Esophagus squamous epithelium (tissue), 5 donors: ENCODE measurements around the gene ACRV1. TPM values are rescaled to one million over a fixed set of nuclear protein-coding genes. Genes with fewer than 3 reads are reported as not detected.

ENCODE experiments used
- DNase-seq: peaks from one replicate; lab custom pipeline; 2025; lab: John Stamatoyannopoulos, UW
- H3K27ac ChIP-seq, 4 donors: fragments of 200-600 bp; sonication (generic); one replicate each; pipeline ENCODE4 v1.5.1; 2016 to 2019; ENCODE audit warnings: mild to moderate bottlenecking in 1 of 4
- H3K27me3 ChIP-seq, 4 donors: fragments of 200-600 bp; sonication (generic); 1 replicate in 3 of 4; 2 replicates in 1 of 4; pipeline versions ENCODE4 v1.5.1 to v1.6.0; 2017 to 2021; ENCODE audit warnings: antibody characterized with exemption in 1 of 4
- H3K36me3 ChIP-seq, 3 donors: fragments of 200-600 bp; sonication (generic); one replicate each; pipeline ENCODE4 v1.5.1; 2016 to 2019
- H3K4me1 ChIP-seq, 3 donors: fragments of 200-600 bp; sonication (generic); one replicate each; pipeline ENCODE4 v1.5.1; 2017 to 2019
- H3K4me3 ChIP-seq, 4 donors: fragments of 200-600 bp; sonication (generic); 1 replicate in 3 of 4; 2 replicates in 1 of 4; pipeline ENCODE4 v1.5.1; 2016 to 2019; ENCODE audit warnings: mild to moderate bottlenecking in 2 of 4, moderate library complexity in 1 of 4
- H3K9me3 ChIP-seq, 3 donors: fragments of 200-600 bp; sonication (generic); one replicate each; pipeline ENCODE4 v1.5.1; 2016 to 2019
- POLR2A ChIP-seq, 4 donors: fragments of 450-650 bp; IDR thresholded peaks; one replicate each; pipeline ENCODE4 v1.6.1; 2017; ENCODE audit warnings: antibody characterized with exemption in 4 of 4, mild to moderate bottlenecking in 4 of 4, moderate library complexity in 3 of 4
- whole genome bisulfite sequencing, 2 donors: methylation state at CpG; one replicate each; pipeline ENCODE4 v1.1.5; 2018; 5-methylcytosine and 5-hydroxymethylcytosine counted together
- intact Hi-C: fragments of 100-400 bp; cut with DNase I; formaldehyde crosslinking; loops from one replicate; pipeline ENCODE4 v1.15.0; 2022
- total RNA-seq, 4 donors: library from RNA; depleted of rRNA; stranded (reverse); fragments of >200 nt; gene quantifications; one replicate each; pipeline ENCODE4 v1.1.0, GENCODE V29; 2016
- TF ChIP-seq, protein P1 (sequence below), 6 experiments: fragments of 450-650 bp in 4 of 6; fragments of 200-600 bp in 2 of 6; sonication (generic) in 2 of 6; IDR thresholded peaks; one replicate each; pipeline ENCODE4 v1.5.1; 2016 to 2019; ENCODE audit warnings: antibody characterized with exemption in 6 of 6, mild to moderate bottlenecking in 4 of 6, moderate library complexity in 4 of 6
- donor health status: DM: yes; HTN: yes; CAD: no.

ACRV1 gene
- total RNA-seq, 4 donors from 2014 or later: not detected

DNA sequence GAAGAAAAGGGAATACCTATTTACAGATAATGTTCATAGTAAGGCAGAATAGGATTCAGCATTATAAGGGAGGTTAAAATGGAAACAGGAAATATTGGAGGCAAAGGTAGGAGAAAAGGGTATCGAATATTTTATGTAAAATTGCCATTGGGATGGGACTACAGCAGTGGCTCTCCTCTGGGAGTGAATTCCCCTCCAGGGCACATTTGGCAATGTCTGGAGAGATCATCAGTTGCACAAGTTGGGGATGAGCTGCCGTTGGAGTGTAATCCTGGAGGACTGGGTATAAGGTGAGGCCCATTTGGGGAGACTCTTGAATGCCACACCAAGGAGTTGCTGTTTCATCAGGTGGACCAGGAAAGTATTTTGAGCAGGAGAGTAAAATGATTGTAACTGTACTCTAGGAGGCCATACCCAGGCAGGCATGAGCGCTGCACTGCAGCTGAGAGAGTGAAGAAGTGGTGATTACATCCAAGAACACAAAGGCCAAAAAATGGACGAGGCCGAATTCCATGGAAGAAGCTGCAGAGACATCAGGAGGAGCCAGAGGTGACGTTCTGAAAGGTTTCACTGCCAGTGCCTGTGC, 8.7 kb upstream of the ACRV1 start:
- no peak overlapping the region for H3K4me3 ChIP-seq
- no peak overlapping the region for H3K27ac ChIP-seq
- WGBS, 2 donors: 81 to 82% methylated on average over 6 of the region's 6 CpGs
- no peaks in the 10 kb centered on the region for H3K36me3 ChIP-seq
- DNase-seq: no peak
- no peaks in the 10 kb centered on the region for H3K27me3 ChIP-seq
- H3K9me3 ChIP-seq: no peaks in the 10 kb centered on the region
- intact Hi-C loops: no loop called here
- TF ChIP-seq, protein P1, sequence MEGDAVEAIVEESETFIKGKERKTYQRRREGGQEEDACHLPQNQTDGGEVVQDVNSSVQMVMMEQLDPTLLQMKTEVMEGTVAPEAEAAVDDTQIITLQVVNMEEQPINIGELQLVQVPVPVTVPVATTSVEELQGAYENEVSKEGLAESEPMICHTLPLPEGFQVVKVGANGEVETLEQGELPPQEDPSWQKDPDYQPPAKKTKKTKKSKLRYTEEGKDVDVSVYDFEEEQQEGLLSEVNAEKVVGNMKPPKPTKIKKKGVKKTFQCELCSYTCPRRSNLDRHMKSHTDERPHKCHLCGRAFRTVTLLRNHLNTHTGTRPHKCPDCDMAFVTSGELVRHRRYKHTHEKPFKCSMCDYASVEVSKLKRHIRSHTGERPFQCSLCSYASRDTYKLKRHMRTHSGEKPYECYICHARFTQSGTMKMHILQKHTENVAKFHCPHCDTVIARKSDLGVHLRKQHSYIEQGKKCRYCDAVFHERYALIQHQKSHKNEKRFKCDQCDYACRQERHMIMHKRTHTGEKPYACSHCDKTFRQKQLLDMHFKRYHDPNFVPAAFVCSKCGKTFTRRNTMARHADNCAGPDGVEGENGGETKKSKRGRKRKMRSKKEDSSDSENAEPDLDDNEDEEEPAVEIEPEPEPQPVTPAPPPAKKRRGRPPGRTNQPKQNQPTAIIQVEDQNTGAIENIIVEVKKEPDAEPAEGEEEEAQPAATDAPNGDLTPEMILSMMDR (IDR thresholded peaks at IDR 0.05): no peak
- no peak for TF ChIP-seq POLR2A (IDR thresholded peaks at IDR 0.05)
- H3K4me1 ChIP-seq: no peaks in the 10 kb centered on the region

DNA sequence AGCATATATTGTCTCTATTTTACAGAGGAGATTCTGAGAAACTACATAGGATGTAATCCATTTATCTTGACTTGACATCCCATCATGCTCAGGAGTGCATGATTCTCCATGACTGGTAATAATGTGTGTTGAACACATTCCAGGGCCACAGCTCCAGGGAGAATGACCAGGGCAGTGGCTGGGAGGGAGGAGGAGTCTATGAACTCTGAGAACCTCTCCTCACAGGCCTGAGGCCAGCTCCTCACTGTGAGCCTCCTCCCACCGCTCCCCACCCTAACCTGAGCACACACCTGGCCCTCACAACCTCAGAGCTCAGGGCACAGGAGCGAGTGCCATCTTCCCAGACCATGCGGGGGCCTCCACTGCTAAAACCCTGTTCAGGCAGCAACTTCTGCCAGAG, 8.0 kb upstream of the ACRV1 start:
- WGBS, 2 donors: 93% methylated on average over 2 of the region's 3 CpGs; no CpG with 5 or more reads in 1 of the 2 donors
- H3K36me3 ChIP-seq: no peaks in the 10 kb centered on the region
- H3K27ac ChIP-seq: no peak overlapping the region
- H3K27me3 ChIP-seq: no peaks in the 10 kb centered on the region
- DNase-seq: no peak
- H3K4me1 ChIP-seq: no peaks in the 10 kb centered on the region
- H3K4me3 ChIP-seq: no peak overlapping the region
- no peaks in the 10 kb centered on the region for H3K9me3 ChIP-seq
- intact Hi-C loops: no loop called here
- TF ChIP-seq, protein P1 (IDR thresholded peaks at IDR 0.05): no peak
- no peak for TF ChIP-seq POLR2A (IDR thresholded peaks at IDR 0.05)

DNA sequence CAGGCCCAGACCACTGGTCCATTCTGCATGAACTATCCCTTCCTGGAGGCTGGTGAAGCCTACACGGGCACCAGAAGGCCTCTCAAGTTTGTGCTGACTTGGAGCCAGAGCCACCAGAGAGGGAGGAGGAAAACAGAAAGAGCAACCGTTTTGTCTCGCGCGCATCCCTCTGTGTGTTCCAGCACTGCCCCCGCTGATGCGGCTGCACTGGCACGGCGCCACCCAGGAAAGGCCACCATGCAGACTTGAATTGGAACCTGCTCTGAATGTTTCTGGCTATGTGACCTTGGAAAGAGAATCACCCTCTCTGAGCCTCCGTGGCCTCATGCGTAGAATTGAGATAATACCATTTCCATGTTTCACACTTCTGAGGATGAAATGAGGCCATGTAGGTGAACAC, 7.4 kb upstream of the ACRV1 start:
- 90 to 97% methylated on average over 8 to 11 of the region's 11 CpGs for WGBS, 2 donors
- intact Hi-C loops: no loop called here
- Histone ChIP-seq H3K27ac (no peak overlapping the region), H3K4me3 (no peak overlapping the region), H3K27me3 (no peaks in the 10 kb centered on the region), H3K4me1 (no peaks in the 10 kb centered on the region), H3K9me3 (no peaks in the 10 kb centered on the region), H3K36me3 (no peaks in the 10 kb centered on the region)
- TF ChIP-seq, protein P1 (IDR thresholded peaks at IDR 0.05): no peak
- no peak for TF ChIP-seq POLR2A (IDR thresholded peaks at IDR 0.05)
- DNase-seq: no peak

DNA sequence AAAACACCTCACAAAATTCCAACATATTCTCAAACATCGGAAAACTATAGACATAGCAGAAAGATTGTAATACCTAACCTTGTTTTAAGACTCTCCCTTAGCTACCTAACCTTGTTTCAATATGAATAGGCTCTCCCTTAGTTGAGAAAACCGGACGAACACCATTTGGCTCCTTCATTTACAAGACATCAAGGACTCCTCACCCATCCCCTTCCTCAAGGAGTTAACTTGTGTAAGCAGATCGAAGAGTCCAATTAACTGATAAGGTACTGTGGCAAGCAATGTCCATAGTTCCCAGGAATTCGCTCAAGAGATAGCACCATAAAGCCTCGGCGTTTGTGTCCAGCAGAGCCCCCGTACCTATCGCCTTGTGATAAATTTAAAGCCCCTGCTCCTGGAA, 4.6 kb upstream of the ACRV1 start:
- intact Hi-C loops: no loop called here
- no peaks in the 10 kb centered on the region for H3K4me1 ChIP-seq
- no peaks in the 10 kb centered on the region for H3K9me3 ChIP-seq
- TF ChIP-seq POLR2A (IDR thresholded peaks at IDR 0.05): no peak
- TF ChIP-seq, protein P1 (IDR thresholded peaks at IDR 0.05): no peak
- 49 to 66% methylated on average over 9 of the region's 9 CpGs for WGBS, 2 donors
- H3K27me3 ChIP-seq: no peaks in the 10 kb centered on the region
- H3K27ac ChIP-seq: no peak overlapping the region
- H3K36me3 ChIP-seq: no peaks in the 10 kb centered on the region
- no peak for DNase-seq
- no peak overlapping the region for H3K4me3 ChIP-seq

DNA sequence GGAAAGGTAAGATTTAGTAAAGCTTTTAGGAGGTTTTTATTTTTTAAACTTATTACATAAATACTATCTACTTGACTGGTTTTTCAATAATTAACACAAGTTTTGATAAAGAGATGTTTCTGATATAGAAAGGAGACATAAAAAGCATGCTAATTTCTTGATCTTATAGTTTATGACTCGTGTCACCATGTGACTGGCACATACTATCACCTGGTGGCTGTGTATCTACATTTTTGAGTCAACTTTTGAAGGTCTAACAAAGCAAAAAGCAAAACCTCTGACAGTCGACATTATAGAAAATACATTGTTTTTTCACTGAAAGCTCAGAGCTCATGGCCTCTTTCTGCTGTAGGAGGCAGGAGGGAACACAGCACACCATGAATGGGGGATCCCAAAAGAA, 810 bp downstream of the ACRV1 start:
- no peak for DNase-seq
- H3K9me3 ChIP-seq: no peaks in the 10 kb centered on the region
- no peaks in the 10 kb centered on the region for H3K4me1 ChIP-seq
- no peaks in the 10 kb centered on the region for H3K27me3 ChIP-seq
- H3K4me3 ChIP-seq: no peak overlapping the region
- no peak for TF ChIP-seq POLR2A (IDR thresholded peaks at IDR 0.05)
- TF ChIP-seq, protein P1 (IDR thresholded peaks at IDR 0.05): no peak
- intact Hi-C loops: no loop called here
- H3K36me3 ChIP-seq: no peaks in the 10 kb centered on the region
- WGBS, 2 donors: 85 to 88% methylated on average over 2 of the region's 2 CpGs
- H3K27ac ChIP-seq: no peak overlapping the region
